ENCODE results near the gene ZNF724. TPM values are rescaled to one million over a fixed set of nuclear protein-coding genes. Genes with fewer than 3 reads are reported as not detected.
"Not testable (repeated sequence)": the region's sequence is repeated elsewhere in the genome, so short reads cannot be mapped to it uniquely, and the experiment has no call there.

Gene ZNF724
- polyA plus RNA-seq (2013): 9.3 and 9.7 TPM in 2 replicates

- Histone ChIP-seq H3K4ac (ENCODE audit: low read depth, low read length) (no peak within 1 kb of the TSS), H3K9ac (ENCODE audit: low read length) (peak within 1 kb of the TSS; percentile 92), H4K8ac (ENCODE audit: low read depth, low read length) (peak within 1 kb of the TSS; percentile 63), H2BK5ac (ENCODE audit: low read depth, low read length, poor library complexity) (peak within 1 kb of the TSS; percentile 18), H3K14ac (ENCODE audit: low read length) (peak within 1 kb of the TSS; percentile 58), H3K79me1 (ENCODE audit: low read length) (peaks cover 6% of the 10 kb centered on the region), H3K9me3 (ENCODE audit: insufficient read depth, low read depth, low read length) (no peaks in the 10 kb centered on the region), H3K79me2 (ENCODE audit: control insufficient read depth, insufficient read depth, low read length, poor library complexity) (peaks cover 4% of the 10 kb centered on the region), H2AK5ac (ENCODE audit: low read length) (no peak within 1 kb of the TSS), H3K27ac (ENCODE audit: low read depth, low read length) (peak within 1 kb of the TSS; percentile 87), H4K91ac (ENCODE audit: low read depth, low read length) (peak within 1 kb of the TSS; percentile 28), H3K4me3 (ENCODE audit: low read depth, low read length) (peak within 1 kb of the TSS; percentile 90), H3K18ac (ENCODE audit: low read length) (peak within 1 kb of the TSS; percentile 3), H3K4me2 (ENCODE audit: low read length) (peak within 1 kb of the TSS; percentile 55), H3K23ac (ENCODE audit: low read length) (no peak within 1 kb of the TSS), H4K12ac (ENCODE audit: low read depth, low read length) (peak within 1 kb of the TSS; percentile 3), H3K4me1 (ENCODE audit: control insufficient read depth in 1 of 2, insufficient read depth in 2 of 2, low read length in 2 of 2) (peaks cover 0 to 2% of the 10 kb centered on the region in 2 experiments), H2BK12ac (ENCODE audit: low read length) (no peak within 1 kb of the TSS), H2AFZ (ENCODE audit: insufficient read depth, low read length, poor library complexity) (peak within 1 kb of the TSS; percentile 70), H3K27me3 (ENCODE audit: insufficient read depth, low read length) (no peaks in the 10 kb centered on the region), H2BK120ac (ENCODE audit: insufficient read depth, low read length, poor library complexity) (peak within 1 kb of the TSS; percentile 18), H3K36me3 (ENCODE audit: control insufficient read depth in 1 of 2, insufficient read depth in 2 of 2, low read length in 2 of 2) (peaks cover 1 to 4% of the 10 kb centered on the region in 2 experiments)
- DNase-seq: peak; percentile 97 to 98
- no CpG with 5 or more reads among the region's 32 CpGs for WGBS (ENCODE audit: extremely low coverage, insufficient coverage, insufficient read length)
These were observed at the start of gene ZNF724 for GRCh38 chr19:23249911-23250649. TSS of gene ZNF724 (minus strand) at chr19:23250394. CDS start at chr19:23250242, 152 bp downstream.

DNA sequence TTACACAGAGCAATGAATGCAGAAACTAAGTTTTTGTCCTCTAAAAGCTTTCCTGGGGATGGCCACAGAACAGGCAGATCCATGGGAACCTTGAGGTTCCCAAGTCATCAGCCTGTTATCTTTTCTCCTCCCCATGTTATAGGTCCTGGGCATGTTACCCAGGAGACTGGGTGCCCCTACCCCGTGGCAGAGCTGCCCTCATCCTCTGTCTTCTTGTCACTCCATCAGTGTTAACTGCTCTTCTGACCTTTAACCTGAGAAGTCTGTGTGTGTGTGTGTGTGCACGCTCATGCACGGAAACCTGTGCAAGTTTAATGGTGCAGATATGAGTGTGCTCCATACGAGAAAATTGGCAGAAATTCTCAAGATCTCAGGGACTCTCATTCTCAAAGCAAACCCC lies 43.9 kb upstream of the ZNF724 start:
- Histone ChIP-seq H3K14ac (ENCODE audit: low read length) (no peak overlapping the region), H4K8ac (ENCODE audit: low read depth, low read length) (no peak overlapping the region), H3K23ac (ENCODE audit: low read length) (no peak overlapping the region), H2AFZ (ENCODE audit: insufficient read depth, low read length, poor library complexity) (no peak overlapping the region), H3K27ac (ENCODE audit: low read depth, low read length) (no peak overlapping the region), H3K79me2 (ENCODE audit: control insufficient read depth, insufficient read depth, low read length, poor library complexity) (no peaks in the 10 kb centered on the region), H3K36me3 (ENCODE audit: control insufficient read depth in 1 of 2, insufficient read depth in 2 of 2, low read length in 2 of 2) (no peaks in the 10 kb centered on the region), H3K4me2 (ENCODE audit: low read length) (no peak overlapping the region), H4K91ac (ENCODE audit: low read depth, low read length) (no peak overlapping the region), H3K9me3 (ENCODE audit: insufficient read depth, low read depth, low read length) (peaks cover 10% of the 10 kb centered on the region), H2BK120ac (ENCODE audit: insufficient read depth, low read length, poor library complexity) (no peak overlapping the region), H3K27me3 (ENCODE audit: insufficient read depth, low read length) (no peaks in the 10 kb centered on the region), H3K4me3 (ENCODE audit: low read depth, low read length) (no peak overlapping the region), H2BK5ac (ENCODE audit: low read depth, low read length, poor library complexity) (no peak overlapping the region), H2AK5ac (ENCODE audit: low read length) (no peak overlapping the region), H3K4me1 (ENCODE audit: control insufficient read depth in 1 of 2, insufficient read depth in 2 of 2, low read length in 2 of 2) (no peaks in the 10 kb centered on the region), H3K79me1 (ENCODE audit: low read length) (no peaks in the 10 kb centered on the region), H2BK12ac (ENCODE audit: low read length) (no peak overlapping the region), H4K12ac (ENCODE audit: low read depth, low read length) (no peak overlapping the region), H3K18ac (ENCODE audit: low read length) (no peak overlapping the region), H3K4ac (ENCODE audit: low read depth, low read length) (no peak overlapping the region), H3K9ac (ENCODE audit: low read length) (no peak overlapping the region)
- no peak for DNase-seq
- WGBS (ENCODE audit: extremely low coverage, insufficient coverage, insufficient read length): no CpG with 5 or more reads among the region's 4 CpGs

- H3K14ac ChIP-seq (ENCODE audit: low read length); H2AK5ac ChIP-seq (ENCODE audit: low read length); H3K27ac ChIP-seq (ENCODE audit: low read depth, low read length); H3K4me2 ChIP-seq (ENCODE audit: low read length); H3K4me3 ChIP-seq (ENCODE audit: low read depth, low read length); H3K18ac ChIP-seq (ENCODE audit: low read length); H2BK12ac ChIP-seq (ENCODE audit: low read length); H3K36me3 ChIP-seq (ENCODE audit: control insufficient read depth in 1 of 2, insufficient read depth in 2 of 2, low read length in 2 of 2); H2BK5ac ChIP-seq (ENCODE audit: low read depth, low read length, poor library complexity); H3K4ac ChIP-seq (ENCODE audit: low read depth, low read length); H3K23ac ChIP-seq (ENCODE audit: low read length); H2BK120ac ChIP-seq (ENCODE audit: insufficient read depth, low read length, poor library complexity); H3K27me3 ChIP-seq (ENCODE audit: insufficient read depth, low read length); H3K4me1 ChIP-seq (ENCODE audit: control insufficient read depth in 1 of 2, insufficient read depth in 2 of 2, low read length in 2 of 2); H2AFZ ChIP-seq (ENCODE audit: insufficient read depth, low read length, poor library complexity); H4K12ac ChIP-seq (ENCODE audit: low read depth, low read length); H3K9ac ChIP-seq (ENCODE audit: low read length); H4K91ac ChIP-seq (ENCODE audit: low read depth, low read length); H4K8ac ChIP-seq (ENCODE audit: low read depth, low read length); H3K79me1 ChIP-seq (ENCODE audit: low read length); H3K79me2 ChIP-seq (ENCODE audit: control insufficient read depth, insufficient read depth, low read length, poor library complexity); DNase-seq: not testable (repeated sequence)
- no CpG with 5 or more reads among the region's 26 CpGs for WGBS (ENCODE audit: extremely low coverage, insufficient coverage, insufficient read length)
- H3K9me3 ChIP-seq (ENCODE audit: insufficient read depth, low read depth, low read length): peaks cover 12% of the 10 kb centered on the region
These were observed 39.8 kb upstream of the ZNF724 start for GRCh38 chr19:23289966-23290365.

GRCh38 chr19:23287620-23288019 lies 37.4 kb upstream of the ZNF724 start:
- Histone ChIP-seq H3K27me3 (ENCODE audit: insufficient read depth, low read length) (no peaks in the 10 kb centered on the region), H3K79me2 (ENCODE audit: control insufficient read depth, insufficient read depth, low read length, poor library complexity) (no peaks in the 10 kb centered on the region), H2AK5ac (ENCODE audit: low read length) (no peak overlapping the region), H3K79me1 (ENCODE audit: low read length) (no peaks in the 10 kb centered on the region), H4K91ac (ENCODE audit: low read depth, low read length) (no peak overlapping the region), H4K8ac (ENCODE audit: low read depth, low read length) (no peak overlapping the region), H3K9me3 (ENCODE audit: insufficient read depth, low read depth, low read length) (peaks cover 8% of the 10 kb centered on the region), H2BK12ac (ENCODE audit: low read length) (no peak overlapping the region), H3K4me3 (ENCODE audit: low read depth, low read length) (no peak overlapping the region), H3K36me3 (ENCODE audit: control insufficient read depth in 1 of 2, insufficient read depth in 2 of 2, low read length in 2 of 2) (peaks cover 0 to 2% of the 10 kb centered on the region in 2 experiments), H4K12ac (ENCODE audit: low read depth, low read length) (no peak overlapping the region), H3K4me1 (ENCODE audit: control insufficient read depth in 1 of 2, insufficient read depth in 2 of 2, low read length in 2 of 2) (no peaks in the 10 kb centered on the region), H2BK120ac (ENCODE audit: insufficient read depth, low read length, poor library complexity) (no peak overlapping the region), H3K27ac (ENCODE audit: low read depth, low read length) (no peak overlapping the region), H2AFZ (ENCODE audit: insufficient read depth, low read length, poor library complexity) (no peak overlapping the region), H3K14ac (ENCODE audit: low read length) (no peak overlapping the region), H2BK5ac (ENCODE audit: low read depth, low read length, poor library complexity) (no peak overlapping the region), H3K18ac (ENCODE audit: low read length) (no peak overlapping the region), H3K23ac (ENCODE audit: low read length) (no peak overlapping the region), H3K4ac (ENCODE audit: low read depth, low read length) (no peak overlapping the region), H3K9ac (ENCODE audit: low read length) (no peak overlapping the region), H3K4me2 (ENCODE audit: low read length) (no peak overlapping the region)
- WGBS (ENCODE audit: extremely low coverage, insufficient coverage, insufficient read length): no CpG with 5 or more reads among the region's 3 CpGs
- no peak for DNase-seq

All from trophoblast cell (in vitro differentiated cells and primary cell).